WTC11 (cell line): Measurements from ENCODE around the gene CD320. TPM values are rescaled to one million over a fixed set of nuclear protein-coding genes. Genes with fewer than 3 reads are reported as not detected.
A peak's percentile ranks its signal among the peaks of the same experiment; 100 is the strongest.

ENCODE experiments used
- EMX1 ChIP-seq: fragments of 250-450 bp; sonication (Bioruptor Pico); IDR thresholded peaks from 2 replicates; pipeline ENCODE4 v1.8.0; 2021; ENCODE audit warnings: mild to moderate bottlenecking
- ETV6 ChIP-seq: sonication (generic); formaldehyde crosslinking; IDR thresholded peaks from 2 replicates; pipeline ENCODE4 v1.8.1; 2022; ENCODE audit warnings: mild to moderate bottlenecking, missing genetic modification reagents
- GTF2I ChIP-seq: fragments of 250-450 bp; sonication (Bioruptor Pico); conservative IDR thresholded peaks from 2 replicates; pipeline ENCODE4 v1.4.0; 2021; ENCODE audit warnings: mild to moderate bottlenecking
- SOX15 ChIP-seq: fragments of 250-450 bp; sonication (Bioruptor Pico); IDR thresholded peaks from 2 replicates; pipeline ENCODE4 v1.9.0; 2021; ENCODE audit warnings: mild to moderate bottlenecking
- TEAD1 ChIP-seq: sonication (generic); formaldehyde crosslinking; IDR thresholded peaks from 2 replicates; pipeline ENCODE4 v1.8.0; 2022; ENCODE audit warnings: mild to moderate bottlenecking, missing genetic modification reagents
- TEAD4 ChIP-seq: sonication (generic); formaldehyde crosslinking; IDR thresholded peaks from 2 replicates; pipeline ENCODE4 v1.8.0; 2022; ENCODE audit warnings: mild to moderate bottlenecking, missing genetic modification reagents
- ZNF671 ChIP-seq: fragments of 250-450 bp; sonication (Bioruptor Pico); IDR thresholded peaks from 2 replicates; pipeline ENCODE4 v1.8.0; 2021; ENCODE audit warnings: mild to moderate bottlenecking
- total RNA-seq: library from RNA; stranded (reverse); gene quantifications from 3 replicates; pipeline ENCODE4 v1.2.3, GENCODE V29; 2021
- TF ChIP-seq, protein P1 (sequence below): fragments of 250-450 bp; sonication (Bioruptor Pico); IDR thresholded peaks from 2 replicates; pipeline ENCODE4 v1.9.0; 2021; ENCODE audit warnings: mild to moderate bottlenecking, borderline replicate concordance
- TF ChIP-seq, protein P2 (sequence below): sonication (generic); formaldehyde crosslinking; IDR thresholded peaks from 2 replicates; pipeline ENCODE4 v1.8.1; 2023; ENCODE audit warnings: mild to moderate bottlenecking, missing genetic modification reagents, moderate library complexity
- TF ChIP-seq, protein P3 (sequence below): sonication (generic); formaldehyde crosslinking; conservative IDR thresholded peaks from 2 replicates; pipeline ENCODE4 v1.8.1; 2023; ENCODE audit warnings: mild to moderate bottlenecking, low read depth, missing genetic modification reagents, moderate library complexity
- TF ChIP-seq, protein P4 (sequence below): sonication (generic); formaldehyde crosslinking; IDR thresholded peaks from 2 replicates; pipeline ENCODE4 v1.8.0; 2022; ENCODE audit warnings: mild to moderate bottlenecking, missing genetic modification reagents
- TF ChIP-seq, protein P5 (sequence below): sonication (generic); formaldehyde crosslinking; IDR thresholded peaks from 2 replicates; pipeline ENCODE4 v1.8.1; 2022; ENCODE audit warnings: low read depth, mild to moderate bottlenecking, moderate library complexity, missing genetic modification reagents, borderline replicate concordance
- TF ChIP-seq, protein P6 (sequence below): fragments of 250-450 bp; sonication (Bioruptor Pico); IDR thresholded peaks from 2 replicates; pipeline ENCODE4 v1.9.0; 2021; ENCODE audit warnings: mild to moderate bottlenecking
- TF ChIP-seq, protein P7 (sequence below): sonication (generic); formaldehyde crosslinking; IDR thresholded peaks from 2 replicates; pipeline ENCODE4 v1.8.0; 2022; ENCODE audit warnings: mild to moderate bottlenecking, missing genetic modification reagents

CD320 gene
- total RNA-seq, 1 experiment from 2014 or later = 107 TPM

DNA sequence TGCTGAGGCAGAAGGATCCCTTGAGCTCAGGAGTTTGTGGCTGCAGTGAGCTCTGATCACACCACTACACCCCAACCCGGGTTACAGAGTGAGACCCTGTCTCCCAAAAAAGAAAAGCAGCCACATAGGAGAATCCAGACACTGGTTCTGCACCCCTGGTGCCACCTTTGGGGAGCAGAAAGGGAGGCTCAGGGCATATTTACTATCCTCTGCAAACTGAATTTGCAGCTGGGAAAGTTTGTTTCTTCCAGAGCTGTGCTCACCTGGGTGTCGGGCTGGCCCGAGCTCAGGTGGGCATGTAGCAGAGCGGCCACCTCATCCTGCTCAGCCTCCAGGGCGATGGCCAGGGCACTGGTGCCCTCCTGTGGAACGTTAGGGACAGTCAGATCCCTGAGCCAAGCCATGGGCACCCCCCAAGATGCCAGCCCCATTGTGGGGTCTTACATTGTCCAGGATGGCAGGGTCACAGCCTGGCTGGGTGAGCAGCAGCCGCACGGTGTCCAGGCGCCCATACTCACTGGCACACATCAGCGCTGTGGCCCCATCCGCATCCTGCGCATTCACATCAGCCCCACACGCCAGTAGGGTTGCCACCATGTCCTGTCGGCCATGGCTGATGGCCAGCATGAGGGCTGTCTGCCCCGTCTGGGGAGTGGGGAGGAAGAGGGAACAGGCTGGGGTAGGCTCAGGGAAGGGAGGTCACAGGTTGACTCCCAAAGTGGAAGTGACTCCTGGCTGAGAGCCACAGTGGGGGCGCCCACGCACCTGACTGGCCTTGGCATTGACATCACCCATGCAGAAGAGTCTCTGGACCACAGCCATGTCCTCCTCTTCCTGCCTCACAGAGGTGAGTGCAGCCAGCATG is 16.3 kb upstream of the CD320 start (continued):
- TF ChIP-seq, protein P1, sequence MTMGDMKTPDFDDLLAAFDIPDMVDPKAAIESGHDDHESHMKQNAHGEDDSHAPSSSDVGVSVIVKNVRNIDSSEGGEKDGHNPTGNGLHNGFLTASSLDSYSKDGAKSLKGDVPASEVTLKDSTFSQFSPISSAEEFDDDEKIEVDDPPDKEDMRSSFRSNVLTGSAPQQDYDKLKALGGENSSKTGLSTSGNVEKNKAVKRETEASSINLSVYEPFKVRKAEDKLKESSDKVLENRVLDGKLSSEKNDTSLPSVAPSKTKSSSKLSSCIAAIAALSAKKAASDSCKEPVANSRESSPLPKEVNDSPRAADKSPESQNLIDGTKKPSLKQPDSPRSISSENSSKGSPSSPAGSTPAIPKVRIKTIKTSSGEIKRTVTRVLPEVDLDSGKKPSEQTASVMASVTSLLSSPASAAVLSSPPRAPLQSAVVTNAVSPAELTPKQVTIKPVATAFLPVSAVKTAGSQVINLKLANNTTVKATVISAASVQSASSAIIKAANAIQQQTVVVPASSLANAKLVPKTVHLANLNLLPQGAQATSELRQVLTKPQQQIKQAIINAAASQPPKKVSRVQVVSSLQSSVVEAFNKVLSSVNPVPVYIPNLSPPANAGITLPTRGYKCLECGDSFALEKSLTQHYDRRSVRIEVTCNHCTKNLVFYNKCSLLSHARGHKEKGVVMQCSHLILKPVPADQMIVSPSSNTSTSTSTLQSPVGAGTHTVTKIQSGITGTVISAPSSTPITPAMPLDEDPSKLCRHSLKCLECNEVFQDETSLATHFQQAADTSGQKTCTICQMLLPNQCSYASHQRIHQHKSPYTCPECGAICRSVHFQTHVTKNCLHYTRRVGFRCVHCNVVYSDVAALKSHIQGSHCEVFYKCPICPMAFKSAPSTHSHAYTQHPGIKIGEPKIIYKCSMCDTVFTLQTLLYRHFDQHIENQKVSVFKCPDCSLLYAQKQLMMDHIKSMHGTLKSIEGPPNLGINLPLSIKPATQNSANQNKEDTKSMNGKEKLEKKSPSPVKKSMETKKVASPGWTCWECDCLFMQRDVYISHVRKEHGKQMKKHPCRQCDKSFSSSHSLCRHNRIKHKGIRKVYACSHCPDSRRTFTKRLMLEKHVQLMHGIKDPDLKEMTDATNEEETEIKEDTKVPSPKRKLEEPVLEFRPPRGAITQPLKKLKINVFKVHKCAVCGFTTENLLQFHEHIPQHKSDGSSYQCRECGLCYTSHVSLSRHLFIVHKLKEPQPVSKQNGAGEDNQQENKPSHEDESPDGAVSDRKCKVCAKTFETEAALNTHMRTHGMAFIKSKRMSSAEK (CRISPR knock-in tag) = no peak; the same call in none of the 2 replicates
- TF ChIP-seq ETV6 (CRISPR knock-in tag) (0 out of 2 replicates have a peak, but pooled peaks have one; percentile 20), EMX1 (CRISPR knock-in tag) (peak; percentile 90), GTF2I (CRISPR knock-in tag) (no peak), TEAD1 (CRISPR knock-in tag) (no peak), ZNF671 (CRISPR knock-in tag) (peak; percentile 71), SOX15 (CRISPR knock-in tag) (no peak), TEAD4 (CRISPR knock-in tag) (no peak)
- TF ChIP-seq, protein P2, sequence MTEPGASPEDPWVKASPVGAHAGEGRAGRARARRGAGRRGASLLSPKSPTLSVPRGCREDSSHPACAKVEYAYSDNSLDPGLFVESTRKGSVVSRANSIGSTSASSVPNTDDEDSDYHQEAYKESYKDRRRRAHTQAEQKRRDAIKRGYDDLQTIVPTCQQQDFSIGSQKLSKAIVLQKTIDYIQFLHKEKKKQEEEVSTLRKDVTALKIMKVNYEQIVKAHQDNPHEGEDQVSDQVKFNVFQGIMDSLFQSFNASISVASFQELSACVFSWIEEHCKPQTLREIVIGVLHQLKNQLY (CRISPR knock-in tag) = no peak
- TF ChIP-seq, protein P3, sequence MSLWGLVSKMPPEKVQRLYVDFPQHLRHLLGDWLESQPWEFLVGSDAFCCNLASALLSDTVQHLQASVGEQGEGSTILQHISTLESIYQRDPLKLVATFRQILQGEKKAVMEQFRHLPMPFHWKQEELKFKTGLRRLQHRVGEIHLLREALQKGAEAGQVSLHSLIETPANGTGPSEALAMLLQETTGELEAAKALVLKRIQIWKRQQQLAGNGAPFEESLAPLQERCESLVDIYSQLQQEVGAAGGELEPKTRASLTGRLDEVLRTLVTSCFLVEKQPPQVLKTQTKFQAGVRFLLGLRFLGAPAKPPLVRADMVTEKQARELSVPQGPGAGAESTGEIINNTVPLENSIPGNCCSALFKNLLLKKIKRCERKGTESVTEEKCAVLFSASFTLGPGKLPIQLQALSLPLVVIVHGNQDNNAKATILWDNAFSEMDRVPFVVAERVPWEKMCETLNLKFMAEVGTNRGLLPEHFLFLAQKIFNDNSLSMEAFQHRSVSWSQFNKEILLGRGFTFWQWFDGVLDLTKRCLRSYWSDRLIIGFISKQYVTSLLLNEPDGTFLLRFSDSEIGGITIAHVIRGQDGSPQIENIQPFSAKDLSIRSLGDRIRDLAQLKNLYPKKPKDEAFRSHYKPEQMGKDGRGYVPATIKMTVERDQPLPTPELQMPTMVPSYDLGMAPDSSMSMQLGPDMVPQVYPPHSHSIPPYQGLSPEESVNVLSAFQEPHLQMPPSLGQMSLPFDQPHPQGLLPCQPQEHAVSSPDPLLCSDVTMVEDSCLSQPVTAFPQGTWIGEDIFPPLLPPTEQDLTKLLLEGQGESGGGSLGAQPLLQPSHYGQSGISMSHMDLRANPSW (CRISPR knock-in tag) = no peak
- TF ChIP-seq, protein P4, sequence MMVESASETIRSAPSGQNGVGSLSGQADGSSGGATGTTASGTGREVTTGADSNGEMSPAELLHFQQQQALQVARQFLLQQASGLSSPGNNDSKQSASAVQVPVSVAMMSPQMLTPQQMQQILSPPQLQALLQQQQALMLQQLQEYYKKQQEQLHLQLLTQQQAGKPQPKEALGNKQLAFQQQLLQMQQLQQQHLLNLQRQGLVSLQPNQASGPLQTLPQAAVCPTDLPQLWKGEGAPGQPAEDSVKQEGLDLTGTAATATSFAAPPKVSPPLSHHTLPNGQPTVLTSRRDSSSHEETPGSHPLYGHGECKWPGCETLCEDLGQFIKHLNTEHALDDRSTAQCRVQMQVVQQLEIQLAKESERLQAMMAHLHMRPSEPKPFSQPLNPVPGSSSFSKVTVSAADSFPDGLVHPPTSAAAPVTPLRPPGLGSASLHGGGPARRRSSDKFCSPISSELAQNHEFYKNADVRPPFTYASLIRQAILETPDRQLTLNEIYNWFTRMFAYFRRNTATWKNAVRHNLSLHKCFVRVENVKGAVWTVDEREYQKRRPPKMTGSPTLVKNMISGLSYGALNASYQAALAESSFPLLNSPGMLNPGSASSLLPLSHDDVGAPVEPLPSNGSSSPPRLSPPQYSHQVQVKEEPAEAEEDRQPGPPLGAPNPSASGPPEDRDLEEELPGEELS = no peak
- TF ChIP-seq, protein P5, sequence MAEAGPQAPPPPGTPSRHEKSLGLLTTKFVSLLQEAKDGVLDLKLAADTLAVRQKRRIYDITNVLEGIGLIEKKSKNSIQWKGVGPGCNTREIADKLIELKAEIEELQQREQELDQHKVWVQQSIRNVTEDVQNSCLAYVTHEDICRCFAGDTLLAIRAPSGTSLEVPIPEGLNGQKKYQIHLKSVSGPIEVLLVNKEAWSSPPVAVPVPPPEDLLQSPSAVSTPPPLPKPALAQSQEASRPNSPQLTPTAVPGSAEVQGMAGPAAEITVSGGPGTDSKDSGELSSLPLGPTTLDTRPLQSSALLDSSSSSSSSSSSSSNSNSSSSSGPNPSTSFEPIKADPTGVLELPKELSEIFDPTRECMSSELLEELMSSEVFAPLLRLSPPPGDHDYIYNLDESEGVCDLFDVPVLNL (CRISPR knock-in tag) = no peak
- TF ChIP-seq, protein P6, sequence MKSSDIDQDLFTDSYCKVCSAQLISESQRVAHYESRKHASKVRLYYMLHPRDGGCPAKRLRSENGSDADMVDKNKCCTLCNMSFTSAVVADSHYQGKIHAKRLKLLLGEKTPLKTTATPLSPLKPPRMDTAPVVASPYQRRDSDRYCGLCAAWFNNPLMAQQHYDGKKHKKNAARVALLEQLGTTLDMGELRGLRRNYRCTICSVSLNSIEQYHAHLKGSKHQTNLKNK (CRISPR knock-in tag) = peak; percentile 8; the same call in 1 of the 2 replicates
- TF ChIP-seq, protein P7, sequence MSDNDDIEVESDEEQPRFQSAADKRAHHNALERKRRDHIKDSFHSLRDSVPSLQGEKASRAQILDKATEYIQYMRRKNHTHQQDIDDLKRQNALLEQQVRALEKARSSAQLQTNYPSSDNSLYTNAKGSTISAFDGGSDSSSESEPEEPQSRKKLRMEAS (CRISPR knock-in tag) = no peak
